ENCODE data around the gene SYT1. TPM values are rescaled to one million over a fixed set of nuclear protein-coding genes. Genes with fewer than 3 reads are reported as not detected.
"Not testable (repeated sequence)": the region's sequence is repeated elsewhere in the genome, so short reads cannot be mapped to it uniquely, and the experiment has no call there.

SYT1 gene
- total RNA-seq, 2 donors from 2014 or later, result not detected

GRCh38 chr12:79415746-79416435, 551.3 kb downstream of the SYT1 start:
- ATAC-seq (no peak), DNase-seq (ENCODE audit: low spot score in 2 of 2) (no peak)
- Mint-ChIP-seq H3K36me3 (no peaks in the 10 kb centered on the region), H3K9me3 (no peaks in the 10 kb centered on the region), H3K27ac (no peak overlapping the region)

- H3K36me3 Mint-ChIP-seq, result no peaks in the 10 kb centered on the region
- ATAC-seq, result no peak
Observed at GRCh38 chr12:79420146-79420618, 555.6 kb downstream of the SYT1 start.

GRCh38 chr12:79421236-79421740, 556.7 kb downstream of the SYT1 start:
- DNase-seq (ENCODE audit: low spot score in 2 of 2), result no peak
- no peak for ATAC-seq
- no peaks in the 10 kb centered on the region for H3K36me3 Mint-ChIP-seq
- H3K27ac Mint-ChIP-seq, result no peak overlapping the region
- H3K9me3 Mint-ChIP-seq, result no peaks in the 10 kb centered on the region

More at GRCh38 chr12:79420146-79420618, 555.6 kb downstream of the SYT1 start:
- Mint-ChIP-seq H3K9me3 (no peaks in the 10 kb centered on the region), H3K27ac (no peak overlapping the region)
- no peak for DNase-seq (ENCODE audit: low spot score in 2 of 2)

GRCh38 chr12:79422060-79422812, 557.7 kb downstream of the SYT1 start:
- DNase-seq (ENCODE audit: low spot score in 2 of 2) (no peak), ATAC-seq (no peak)
- no peaks in the 10 kb centered on the region for H3K36me3 Mint-ChIP-seq
- no peak overlapping the region for H3K27ac Mint-ChIP-seq
- no peaks in the 10 kb centered on the region for H3K9me3 Mint-ChIP-seq

GRCh38 chr12:79423560-79423959, 559.0 kb downstream of the SYT1 start:
- DNase-seq (ENCODE audit: low spot score in 2 of 2) (no peak), ATAC-seq (no peak)
- Mint-ChIP-seq H3K27ac (no peak overlapping the region), H3K36me3 (no peaks in the 10 kb centered on the region), H3K9me3 (no peaks in the 10 kb centered on the region)

- Mint-ChIP-seq H3K27ac (no peak overlapping the region), H3K36me3 (no peaks in the 10 kb centered on the region), H3K9me3 (no peaks in the 10 kb centered on the region)
- DNase-seq (ENCODE audit: low spot score in 2 of 2) (no peak), ATAC-seq (no peak)
Observed at GRCh38 chr12:79424109-79424721, 559.6 kb downstream of the SYT1 start.

GRCh38 chr12:79426121-79426520, 561.5 kb downstream of the SYT1 start:
- DNase-seq (ENCODE audit: low spot score in 2 of 2) (no peak), ATAC-seq (no peak)
- Mint-ChIP-seq H3K9me3 (peaks cover 0 to 3% of the 10 kb centered on the region in 2 donors), H3K36me3 (no peaks in the 10 kb centered on the region), H3K27ac (no peak overlapping the region)

GRCh38 chr12:79426744-79427143, 562.2 kb downstream of the SYT1 start:
- not testable (repeated sequence) for ATAC-seq; DNase-seq (ENCODE audit: low spot score in 2 of 2); H3K9me3 Mint-ChIP-seq; H3K27ac Mint-ChIP-seq; H3K36me3 Mint-ChIP-seq

- no peak for ATAC-seq
- no peak overlapping the region for H3K27ac Mint-ChIP-seq
- H3K36me3 Mint-ChIP-seq, result no peaks in the 10 kb centered on the region
- no peak for DNase-seq (ENCODE audit: low spot score in 2 of 2)
- peaks cover 6 to 8% of the 10 kb centered on the region in 2 donors for H3K9me3 Mint-ChIP-seq
Observed at GRCh38 chr12:79433465-79434072, 569.0 kb downstream of the SYT1 start.

GRCh38 chr12:79434561-79434960, 570.0 kb downstream of the SYT1 start:
- DNase-seq (ENCODE audit: low spot score in 2 of 2) (no peak), ATAC-seq (no peak)
- Mint-ChIP-seq H3K27ac (no peak overlapping the region), H3K36me3 (no peaks in the 10 kb centered on the region), H3K9me3 (peaks cover 6 to 8% of the 10 kb centered on the region in 2 donors)

GRCh38 chr12:79435742-79436141, 571.2 kb downstream of the SYT1 start:
- no peak for ATAC-seq
- peaks cover 3 to 8% of the 10 kb centered on the region in 2 donors for H3K9me3 Mint-ChIP-seq
- no peak overlapping the region for H3K27ac Mint-ChIP-seq
- no peak for DNase-seq (ENCODE audit: low spot score in 2 of 2)
- H3K36me3 Mint-ChIP-seq, result no peaks in the 10 kb centered on the region

GRCh38 chr12:79438480-79439174, 574.1 kb downstream of the SYT1 start:
- no peak for ATAC-seq
- Mint-ChIP-seq H3K36me3 (no peaks in the 10 kb centered on the region), H3K27ac (no peak overlapping the region), H3K9me3 (peaks cover 8 to 9% of the 10 kb centered on the region in 2 donors)
- DNase-seq (ENCODE audit: low spot score in 2 of 2), result no peak

GRCh38 chr12:79439175-79439825, 574.7 kb downstream of the SYT1 start:
- ATAC-seq (no peak), DNase-seq (ENCODE audit: low spot score in 2 of 2) (no peak)
- Mint-ChIP-seq H3K9me3 (peaks cover 8 to 12% of the 10 kb centered on the region in 2 donors), H3K36me3 (no peaks in the 10 kb centered on the region), H3K27ac (no peak overlapping the region)

GRCh38 chr12:79441534-79441933, 577.0 kb downstream of the SYT1 start:
- H3K36me3 Mint-ChIP-seq, result no peaks in the 10 kb centered on the region

GRCh38 chr12:79442396-79442795, 577.8 kb downstream of the SYT1 start:
- peaks cover 0 to 16% of the 10 kb centered on the region in 2 donors for H3K9me3 Mint-ChIP-seq
- no peak overlapping the region for H3K27ac Mint-ChIP-seq
- no peaks in the 10 kb centered on the region for H3K36me3 Mint-ChIP-seq
- DNase-seq (ENCODE audit: low spot score in 2 of 2), result no peak
- ATAC-seq, result no peak

More at GRCh38 chr12:79441534-79441933, 577.0 kb downstream of the SYT1 start:
- peaks cover 8 to 16% of the 10 kb centered on the region in 2 donors for H3K9me3 Mint-ChIP-seq
- no peak overlapping the region for H3K27ac Mint-ChIP-seq
- DNase-seq (ENCODE audit: low spot score in 2 of 2) (no peak), ATAC-seq (no peak)

- H3K9me3 Mint-ChIP-seq, result peaks cover 0 to 12% of the 10 kb centered on the region in 2 donors
- DNase-seq (ENCODE audit: low spot score in 2 of 2) (no peak), ATAC-seq (no peak)
- H3K27ac Mint-ChIP-seq, result no peak overlapping the region
- no peaks in the 10 kb centered on the region for H3K36me3 Mint-ChIP-seq
Observed at GRCh38 chr12:79444089-79444488, 579.5 kb downstream of the SYT1 start.
